K562 (cell line): Measurements from ENCODE around the gene PTK6. TPM values are rescaled to one million over a fixed set of nuclear protein-coding genes. Genes with fewer than 3 reads are reported as not detected.

ENCODE experiments used
- CLOCK ChIP-seq: fragments of 250-450 bp; sonication (Bioruptor Pico); IDR thresholded peaks from 2 replicates; pipeline ENCODE4 v1.4.0; 2020; ENCODE audit warnings: mild to moderate bottlenecking, moderate library complexity, borderline replicate concordance
- CREB1 ChIP-seq, 2 experiments: sonication (generic) in 1 of 2; formaldehyde crosslinking in 1 of 2; IDR thresholded peaks; 2 replicates each; pipeline versions ENCODE4 v1.6.1 to v1.8.0; 2012 to 2022; ENCODE audit warnings: inconsistent platforms in 1 of 2, mild to moderate bottlenecking in 1 of 2, missing genetic modification reagents in 1 of 2, moderate library complexity in 1 of 2
- DIDO1 ChIP-seq: fragments of 450-650 bp; IDR thresholded peaks from 2 replicates; pipeline ENCODE4 v1.6.1; 2016; ENCODE audit warnings: low read depth, missing biosample characterization, missing genetic modification characterization
- E2F3 ChIP-seq: fragments of 250-450 bp; sonication (Bioruptor Pico); IDR thresholded peaks from 2 replicates; pipeline ENCODE4 v1.4.0; 2020; ENCODE audit warnings: mild to moderate bottlenecking
- E2F6 ChIP-seq, 2 experiments: IDR thresholded peaks; 2 replicates each; pipeline ENCODE4 v1.6.1; 2011; ENCODE audit warnings: borderline replicate concordance in 1 of 2, control low read depth in 1 of 2, low read depth in 1 of 2, low read length in 1 of 2, mild to moderate bottlenecking in 1 of 2, mixed read lengths in 1 of 2, moderate library complexity in 1 of 2; ENCODE audit not compliant: insufficient read depth in 1 of 2, insufficient read length in 1 of 2, poor library complexity in 1 of 2, severe bottlenecking in 1 of 2; ENCODE audit errors: extremely low read depth in 1 of 2
- EGR1 ChIP-seq: fragments of 450-650 bp; conservative IDR thresholded peaks from 2 replicates; pipeline ENCODE4 v1.6.1; 2017; ENCODE audit warnings: mild to moderate bottlenecking
- GATAD2B ChIP-seq: fragments of 450-650 bp; IDR thresholded peaks from 2 replicates; pipeline ENCODE4 v1.6.1; 2017; ENCODE audit warnings: mild to moderate bottlenecking, borderline replicate concordance
- HDAC1 ChIP-seq, 2 experiments: fragments of 450-650 bp; IDR thresholded peaks; 2 replicates each; pipeline ENCODE4 v1.6.1; 2016 to 2017; ENCODE audit warnings: inconsistent platforms in 1 of 2, mild to moderate bottlenecking in 1 of 2, moderate library complexity in 1 of 2
- HINFP ChIP-seq: fragments of 450-650 bp; conservative IDR thresholded peaks from 2 replicates; pipeline ENCODE4 v1.6.1; 2016; ENCODE audit warnings: missing genetic modification characterization, low read depth, mild to moderate bottlenecking, control low read depth, missing compliant biosample characterization
- MYC ChIP-seq, 2 experiments: fragments of 250-450 bp in 1 of 2; sonication (Bioruptor Pico) in 1 of 2; IDR thresholded peaks; 2 replicates each; pipeline versions ENCODE4 v1.5.1 to v1.6.1; 2012 to 2021; ENCODE audit warnings: low read depth in 2 of 2, borderline replicate concordance in 1 of 2, improper control_type of control experiment in 1 of 2, low read length in 1 of 2, mild to moderate bottlenecking in 1 of 2, moderate library complexity in 1 of 2
- PHF8 ChIP-seq: fragments of 200-600 bp; sonication (generic); IDR thresholded peaks from 2 replicates; pipeline ENCODE4 v1.6.1; 2012; ENCODE audit warnings: mixed run types, mild to moderate bottlenecking, inconsistent platforms, low read length, moderate library complexity, borderline replicate concordance
- PML ChIP-seq: IDR thresholded peaks from 2 replicates; pipeline ENCODE4 v1.6.1; 2012; ENCODE audit warnings: low read length, inconsistent platforms
- POLR2AphosphoS2 ChIP-seq: IDR thresholded peaks from 2 replicates; pipeline ENCODE4 v1.6.1; 2012; ENCODE audit warnings: low read length, improper control_type of control experiment
- PYGO2 ChIP-seq: fragments of 450-650 bp; IDR thresholded peaks from 2 replicates; pipeline ENCODE4 v1.6.1; 2016; ENCODE audit warnings: mild to moderate bottlenecking, missing genetic modification characterization, moderate library complexity, missing compliant biosample characterization
- RBFOX2 ChIP-seq: fragments of 200-400 bp; formaldehyde crosslinking; IDR thresholded peaks from 2 replicates; pipeline ENCODE4 v1.6.1; 2017; ENCODE audit warnings: low read depth, mild to moderate bottlenecking, low read length, moderate library complexity
- SMAD4 ChIP-seq: fragments of 250-450 bp; sonication (Bioruptor Pico); conservative IDR thresholded peaks from 2 replicates; pipeline ENCODE4 v1.8.0; 2021; ENCODE audit warnings: inconsistent platforms, mild to moderate bottlenecking, moderate library complexity
- TCF15 ChIP-seq: fragments of 250-450 bp; sonication (Bioruptor Pico); IDR thresholded peaks from 2 replicates; pipeline ENCODE4 v1.8.0; 2022; ENCODE audit warnings: moderate library complexity, mild to moderate bottlenecking, inconsistent platforms
- TCF3 ChIP-seq: sonication (generic); formaldehyde crosslinking; IDR thresholded peaks from 2 replicates; pipeline ENCODE4 v1.4.0; 2020; ENCODE audit warnings: mild to moderate bottlenecking, missing genetic modification reagents
- ZNF639 ChIP-seq, 2 experiments: fragments of 200-800 bp in 1 of 2; sonication (Bioruptor generic) in 1 of 2; sonication (generic) in 1 of 2; formaldehyde crosslinking in 1 of 2; IDR thresholded peaks in 1 of 2; conservative IDR thresholded peaks in 1 of 2; 2 replicates each; pipeline versions ENCODE4 v1.5.0 to v1.6.1; 2016 to 2020; ENCODE audit warnings: missing compliant biosample characterization in 1 of 2, missing genetic modification characterization in 1 of 2, missing genetic modification reagents in 1 of 2
- ZNF77 ChIP-seq: fragments of 250-450 bp; sonication (Bioruptor Pico); IDR thresholded peaks from 2 replicates; pipeline ENCODE4 v1.5.0; 2020
- polyA plus RNA-seq, 8 experiments: library from polyadenylated mRNA; depleted of rRNA in 4 of 8; stranded (reverse) in 5 of 8; unstranded in 3 of 8; fragments of >200 nt; fragmentation: Nextera tagmentation in 2 of 8; fragmentation: Illumina TruSeq in 1 of 8; extraction: Ambion mirVana in 2 of 8; extraction: Trizol in 1 of 8; gene quantifications; 2 replicates each; pipeline versions ENCODE4 v1.2.1 to v1.2.3, GENCODE V29; 2011 to 2014; ENCODE audit warnings: inconsistent platforms in 1 of 8, missing spikeins in 1 of 8
- total RNA-seq, 7 experiments: library from RNA; depleted of rRNA in 6 of 7; stranded (reverse); fragments of >200 nt in 6 of 7; fragmentation: Illumina TruSeq in 2 of 7; extraction: Trizol in 2 of 7; gene quantifications; 2 replicates each; pipeline versions ENCODE4 v1.2.1 to v1.2.3, GENCODE V29; 2011 to 2021; ENCODE audit warnings: low replicate concordance in 1 of 7

Gene PTK6
- total and polyA plus RNA-seq, 9 of the 15 experiments (the other 6 are each of a cell fraction or from before 2014, with no cell fraction given), result 0.07 TPM; not detected in 8

- peak; percentile 22 to 79 for TF ChIP-seq E2F6 (IDR thresholded peaks at IDR 0.05; ENCODE audit: borderline replicate concordance in 1 of 2, extremely low read depth in 1 of 2, insufficient read depth in 1 of 2, insufficient read length in 1 of 2, low read depth in 1 of 2, low read length in 1 of 2, poor library complexity in 1 of 2, severe bottlenecking in 1 of 2)
- no peak for TF ChIP-seq PML
- TF ChIP-seq SMAD4 (CRISPR knock-in tag), result peak; percentile 45; the same call in 1 of the 2 replicates
- no peak for TF ChIP-seq HDAC1 (IDR thresholded peaks at IDR 0.05)
- TF ChIP-seq TCF15, result no peak
- 0 out of 2 replicates have a peak, but pooled peaks have one; percentile 41 for TF ChIP-seq MYC (IDR thresholded peaks at IDR 0.05; ENCODE audit: low read depth, low read length)
- TF ChIP-seq MYC (CRISPR knock-in tag; IDR thresholded peaks at IDR 0.05; ENCODE audit: borderline replicate concordance, low read depth), result no peak
- TF ChIP-seq E2F3, result no peak
- no peak for TF ChIP-seq ZNF77 (CRISPR knock-in tag)
- TF ChIP-seq PYGO2 (tag), result no peak
- TF ChIP-seq RBFOX2, result peak; percentile 70
- TF ChIP-seq DIDO1 (tag), result no peak
- peak; percentile 23; the same call in 1 of the 2 replicates for TF ChIP-seq PHF8
- TF ChIP-seq ZNF639 (CRISPR knock-in tag; conservative IDR thresholded peaks at IDR 0.05 in 1 of 2, IDR thresholded peaks at IDR 0.05 in 1 of 2), result peak in 1 of 2 experiments; percentile 67; a peak in 2 of 4 replicates
- TF ChIP-seq CREB1 (IDR thresholded peaks at IDR 0.05), result peak; percentile 38; the same call in 1 of the 2 replicates
- no peak for TF ChIP-seq CREB1 (CRISPR knock-in tag; IDR thresholded peaks at IDR 0.05)
- TF ChIP-seq CLOCK, result no peak
- peak; percentile 25; the same call in 1 of the 2 replicates for TF ChIP-seq EGR1
- TF ChIP-seq GATAD2B, result peak; percentile 69; the same call in 1 of the 2 replicates
- no peak for TF ChIP-seq HINFP (tag)
- no peak for TF ChIP-seq TCF3
- TF ChIP-seq POLR2AphosphoS2, result no peak
Observed at GRCh38 chr20:63498960-63499337, 38.2 kb downstream of the PTK6 start, which contains the start of gene EEF1A2 (continued).
